ENCODE measurements around the gene RBM6.

RBM6 gene

DNA sequence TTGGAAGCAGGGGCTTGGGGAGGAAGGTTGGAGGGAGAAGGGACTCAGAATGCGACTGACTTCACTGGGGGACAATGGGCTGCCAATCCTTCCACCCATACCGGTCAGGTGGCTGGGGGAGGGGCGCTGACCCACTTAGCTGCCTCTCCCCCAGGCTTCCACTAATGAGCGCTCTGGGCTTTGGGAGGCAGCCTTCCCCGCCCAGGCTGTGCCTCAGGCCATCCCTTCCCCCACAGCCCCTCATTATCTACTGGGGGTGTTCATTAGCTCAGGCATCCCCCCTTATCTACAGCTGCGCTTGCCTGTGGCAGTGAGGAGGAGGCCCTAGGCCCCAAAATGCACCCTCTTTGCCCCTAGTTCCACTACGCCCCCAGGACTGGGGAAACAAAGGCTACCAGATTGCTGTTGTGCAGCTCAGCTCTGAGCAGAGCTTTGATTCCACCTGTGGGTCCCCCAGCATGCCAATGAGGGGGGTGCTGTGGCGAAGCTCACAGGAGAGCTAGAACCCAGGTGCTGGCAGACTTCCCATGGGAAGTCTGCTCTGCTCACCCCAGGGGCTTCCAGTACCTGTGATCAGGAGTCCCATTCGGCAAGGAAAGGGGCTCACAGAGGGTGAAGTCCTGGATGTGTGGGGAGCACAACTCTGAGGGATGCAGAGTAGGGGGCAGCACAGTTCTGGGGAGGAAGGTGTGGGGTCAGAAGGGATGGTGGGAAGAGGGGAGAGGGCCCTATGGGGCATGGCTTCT is 185.8 kb downstream of the RBM6 start:
- H3K27me3 Mint-ChIP-seq (ENCODE audit: low read depth), result no peaks in the 10 kb centered on the region
- peaks cover 3% of the 10 kb centered on the region for H3K36me3 Mint-ChIP-seq (ENCODE audit: low read depth)
- no peak overlapping the region for H3K27ac Mint-ChIP-seq
- no peaks in the 10 kb centered on the region for H3K9me3 Mint-ChIP-seq
- DNase-seq (ENCODE audit: low spot score), result no peak
- H3K4me1 Mint-ChIP-seq (ENCODE audit: low read depth), result no peaks in the 10 kb centered on the region
- no peak overlapping the region for H3K4me3 Mint-ChIP-seq

DNA sequence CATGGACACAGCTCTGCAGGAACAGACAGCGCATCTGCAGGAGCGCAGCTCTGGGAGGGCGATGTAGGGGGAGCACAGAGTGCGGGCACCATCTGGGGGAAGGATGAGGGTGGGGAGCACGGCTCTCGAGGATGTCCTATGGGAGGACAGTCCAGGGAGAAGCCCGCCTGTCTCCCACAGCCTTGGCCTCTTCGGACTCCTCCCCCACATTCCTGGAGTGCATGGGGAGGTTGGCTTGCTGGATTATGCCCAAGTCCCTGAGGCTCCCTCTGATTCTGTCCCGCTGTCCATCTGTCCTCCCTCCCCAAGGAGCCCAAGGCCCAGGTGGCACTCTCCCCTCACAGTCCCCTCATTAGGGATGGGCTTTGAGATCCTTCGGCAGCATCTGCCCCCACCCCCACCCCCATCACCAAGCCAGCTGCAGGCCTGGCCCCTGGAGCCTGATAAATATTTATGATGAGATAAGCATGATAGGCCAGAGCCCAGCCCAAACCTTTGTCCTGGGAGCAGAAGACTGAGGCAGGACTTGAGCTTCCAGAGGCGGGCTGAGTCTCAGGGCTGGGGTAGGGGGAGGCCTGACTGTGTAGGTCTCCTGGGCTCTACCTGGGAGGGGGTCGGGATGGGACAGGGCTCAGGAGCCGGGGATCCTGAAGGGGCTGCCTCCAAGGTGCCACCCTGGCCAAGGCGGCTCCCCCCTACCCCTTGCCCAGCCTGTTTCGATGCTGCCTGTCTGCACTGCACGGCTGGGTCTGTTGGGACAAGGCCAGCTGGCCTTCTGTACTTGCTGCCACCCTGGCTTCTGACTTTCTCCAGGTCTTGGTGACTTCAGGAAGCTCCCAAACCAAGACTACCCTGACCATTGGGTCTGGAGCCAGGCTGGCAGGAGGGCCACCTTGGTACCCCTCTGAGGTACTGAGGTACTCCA is 186.6 kb downstream of the RBM6 start:
- Mint-ChIP-seq H3K9me3 (no peaks in the 10 kb centered on the region), H3K4me1 (ENCODE audit: low read depth) (no peaks in the 10 kb centered on the region), H3K4me3 (no peak overlapping the region), H3K27ac (no peak overlapping the region), H3K27me3 (ENCODE audit: low read depth) (no peaks in the 10 kb centered on the region), H3K36me3 (ENCODE audit: low read depth) (peaks cover 3% of the 10 kb centered on the region)
- no peak for DNase-seq (ENCODE audit: low spot score)

Measured in T-helper 2 cell treated with Interferon-gamma antibody and Interleukin-4, amounts not matched to agents 5 μg/mL and 100 μg/mL, for 36 hours (primary cell).